Keratinocyte (primary cell): Measurements from ENCODE around the gene HK1.

Experiments
- EZH2 ChIP-seq: IDR thresholded peaks from one replicate; pipeline ENCODE4 v1.6.1; 2012; ENCODE audit warnings: inconsistent platforms, mild to moderate bottlenecking, low read length, moderate library complexity
- TF ChIP-seq, protein P1 (sequence below), 3 experiments: IDR thresholded peaks in 1 of 3; conservative IDR thresholded peaks in 1 of 3; optimal IDR thresholded peaks in 1 of 3; 2 replicates in 2 of 3; 3 replicates in 1 of 3; pipeline versions ENCODE3 to v1.5.1; 2011; ENCODE audit warnings: low read length in 3 of 3, mild to moderate bottlenecking in 3 of 3, moderate library complexity in 2 of 3, control low read depth in 1 of 3, inconsistent platforms in 1 of 3; ENCODE audit not compliant: insufficient read depth in 2 of 3; ENCODE audit errors: extremely low read depth in 1 of 3

DNA sequence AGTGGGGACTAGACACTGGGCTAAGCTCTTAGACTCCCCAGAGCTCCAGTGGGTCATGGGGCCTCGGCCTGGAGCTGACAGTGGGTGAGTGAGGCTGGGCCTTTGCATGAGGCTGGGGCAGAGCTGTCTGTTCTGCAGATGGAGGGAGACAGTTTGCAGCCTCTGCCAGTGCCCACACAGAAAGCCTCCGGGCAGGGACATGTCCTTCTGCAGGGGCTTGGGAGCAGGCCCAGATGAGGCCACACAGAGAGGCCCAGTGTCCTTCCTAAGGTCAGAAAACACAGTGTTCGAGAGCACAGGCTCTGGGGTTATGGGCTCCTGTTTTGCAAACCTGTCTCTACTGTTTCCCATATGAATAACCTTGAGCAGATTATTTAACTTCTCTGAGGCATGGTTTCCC lies 25.1 kb upstream of the HK1 start:
- TF ChIP-seq, protein P1, sequence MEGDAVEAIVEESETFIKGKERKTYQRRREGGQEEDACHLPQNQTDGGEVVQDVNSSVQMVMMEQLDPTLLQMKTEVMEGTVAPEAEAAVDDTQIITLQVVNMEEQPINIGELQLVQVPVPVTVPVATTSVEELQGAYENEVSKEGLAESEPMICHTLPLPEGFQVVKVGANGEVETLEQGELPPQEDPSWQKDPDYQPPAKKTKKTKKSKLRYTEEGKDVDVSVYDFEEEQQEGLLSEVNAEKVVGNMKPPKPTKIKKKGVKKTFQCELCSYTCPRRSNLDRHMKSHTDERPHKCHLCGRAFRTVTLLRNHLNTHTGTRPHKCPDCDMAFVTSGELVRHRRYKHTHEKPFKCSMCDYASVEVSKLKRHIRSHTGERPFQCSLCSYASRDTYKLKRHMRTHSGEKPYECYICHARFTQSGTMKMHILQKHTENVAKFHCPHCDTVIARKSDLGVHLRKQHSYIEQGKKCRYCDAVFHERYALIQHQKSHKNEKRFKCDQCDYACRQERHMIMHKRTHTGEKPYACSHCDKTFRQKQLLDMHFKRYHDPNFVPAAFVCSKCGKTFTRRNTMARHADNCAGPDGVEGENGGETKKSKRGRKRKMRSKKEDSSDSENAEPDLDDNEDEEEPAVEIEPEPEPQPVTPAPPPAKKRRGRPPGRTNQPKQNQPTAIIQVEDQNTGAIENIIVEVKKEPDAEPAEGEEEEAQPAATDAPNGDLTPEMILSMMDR (optimal IDR thresholded peaks at IDR 0.05 in 1 of 3, IDR thresholded peaks at IDR 0.05 in 1 of 3, conservative IDR thresholded peaks at IDR 0.05 in 1 of 3; ENCODE audit: extremely low read depth in 1 of 3, insufficient read depth in 2 of 3, low read length in 3 of 3): no peak
- TF ChIP-seq EZH2: no peak
